NCI-H2227 (cell line): ENCODE data around the gene MPND.

Experiments
- DNase-seq: peaks from one replicate; lab custom pipeline; 2025; ENCODE audit not compliant: unreplicated experiment; lab: John Stamatoyannopoulos, UW

The MPND gene

DNA sequence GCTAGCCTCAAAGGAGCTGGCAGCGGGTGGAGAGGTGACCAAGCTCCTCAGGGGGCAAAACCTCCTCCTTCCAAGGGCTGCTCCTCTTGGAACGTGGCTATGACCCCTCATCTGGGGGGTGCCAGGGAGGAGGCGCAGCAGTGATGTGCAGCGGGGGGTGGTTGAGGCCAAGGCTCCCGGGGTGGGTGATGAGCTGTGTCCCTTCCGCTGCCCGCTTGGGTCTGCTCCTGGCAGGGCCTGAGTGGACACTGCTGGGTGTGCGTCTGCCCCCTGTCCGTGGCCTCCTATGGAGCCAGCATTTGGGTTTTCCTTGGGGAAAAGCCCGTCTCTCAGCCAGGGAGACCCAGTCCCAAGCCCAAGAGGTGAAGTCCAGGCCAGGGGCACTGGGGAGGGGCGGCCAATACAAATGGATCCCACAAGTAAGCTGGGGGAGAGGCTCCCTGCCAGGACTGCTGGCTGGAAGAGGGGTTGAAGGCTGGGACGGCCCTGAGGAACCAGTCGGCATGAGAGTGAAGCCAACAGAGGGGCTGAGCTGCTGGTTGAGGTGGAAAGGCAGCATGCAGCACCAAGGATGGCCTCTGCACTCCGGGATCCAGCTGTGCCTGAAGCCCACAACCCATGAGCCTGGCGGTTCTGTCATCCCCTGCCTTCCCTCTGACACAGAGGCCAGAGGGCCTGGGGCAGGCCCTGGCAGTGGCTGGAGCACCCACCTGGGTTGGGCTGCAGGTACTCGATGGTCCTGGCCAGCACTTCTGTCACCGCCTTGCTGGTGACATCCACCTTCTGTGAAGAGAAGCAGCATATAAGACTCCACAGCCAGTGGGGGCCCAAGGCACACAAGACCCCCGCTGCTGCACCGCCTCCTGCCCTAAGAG lies 22.7 kb downstream of the MPND start:
- no peak for DNase-seq

DNA sequence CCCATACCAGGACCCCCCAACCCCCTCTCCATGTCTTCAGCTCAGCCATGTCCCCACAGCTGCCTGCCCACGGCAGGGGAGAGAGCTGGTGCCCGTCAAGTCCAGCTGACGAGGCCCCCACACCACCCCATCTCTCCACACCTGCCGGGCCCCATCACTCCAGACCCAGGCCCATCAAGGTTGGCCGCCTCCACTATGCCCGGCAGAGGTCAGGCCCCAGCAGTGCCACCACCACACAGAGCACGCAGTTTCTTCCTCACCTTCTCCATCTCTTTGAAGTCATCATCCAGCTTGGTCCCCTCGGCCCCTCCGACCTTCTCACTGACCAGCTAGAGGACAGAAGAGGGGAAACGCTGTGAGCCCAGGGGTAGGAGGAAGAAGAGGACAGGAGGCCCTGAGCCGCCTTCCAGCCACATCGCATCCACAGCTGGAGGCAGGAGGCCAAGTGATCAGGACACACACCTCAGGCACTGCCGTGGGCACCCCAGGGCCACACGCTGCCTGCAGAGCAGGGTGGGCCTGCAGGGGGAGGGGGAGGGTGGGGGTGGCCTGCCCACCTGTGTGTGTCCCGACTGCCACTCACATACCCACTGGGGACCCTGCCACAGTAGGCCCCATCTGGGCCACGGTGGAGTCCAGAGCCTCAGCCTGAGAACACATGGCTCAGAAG lies 23.4 kb downstream of the MPND start:
- DNase-seq, result no peak

DNA sequence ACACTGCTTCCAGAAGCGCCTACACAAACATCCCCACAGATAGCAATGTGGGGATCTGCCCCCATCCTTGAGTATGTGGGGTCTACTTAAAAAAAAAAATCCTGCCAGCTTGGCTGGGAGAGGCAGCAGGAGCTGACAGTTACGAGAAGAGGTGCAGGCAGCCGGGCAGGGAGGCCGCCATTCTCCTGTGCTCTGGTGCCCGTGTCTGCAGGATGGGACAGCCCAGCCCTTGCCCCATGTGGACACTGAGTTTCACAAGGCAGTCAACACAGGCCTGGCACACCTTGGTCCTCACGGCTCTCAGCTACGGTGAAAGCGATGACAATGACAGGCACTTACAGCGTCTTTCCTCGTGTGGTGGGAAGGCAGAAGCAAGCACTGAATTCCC lies 24.0 kb downstream of the MPND start:
- no peak for DNase-seq

DNA sequence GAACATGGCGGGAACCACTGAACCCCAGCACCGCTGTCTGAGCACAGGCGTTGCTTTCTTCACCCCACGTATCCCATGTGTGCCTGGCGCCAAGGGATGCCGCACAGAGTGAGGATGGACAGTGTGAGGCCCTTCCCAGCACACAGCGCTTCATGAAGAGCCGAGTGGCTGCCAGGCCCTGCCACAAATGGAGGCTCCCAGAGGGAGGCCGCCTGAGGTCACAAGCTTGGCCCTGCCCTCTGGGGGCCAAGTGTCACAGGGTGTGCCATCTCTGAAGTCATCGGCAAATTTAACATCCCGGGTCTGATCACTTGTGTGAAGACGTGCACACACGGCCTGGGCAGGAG lies 24.4 kb downstream of the MPND start:
- DNase-seq, result no peak

DNA sequence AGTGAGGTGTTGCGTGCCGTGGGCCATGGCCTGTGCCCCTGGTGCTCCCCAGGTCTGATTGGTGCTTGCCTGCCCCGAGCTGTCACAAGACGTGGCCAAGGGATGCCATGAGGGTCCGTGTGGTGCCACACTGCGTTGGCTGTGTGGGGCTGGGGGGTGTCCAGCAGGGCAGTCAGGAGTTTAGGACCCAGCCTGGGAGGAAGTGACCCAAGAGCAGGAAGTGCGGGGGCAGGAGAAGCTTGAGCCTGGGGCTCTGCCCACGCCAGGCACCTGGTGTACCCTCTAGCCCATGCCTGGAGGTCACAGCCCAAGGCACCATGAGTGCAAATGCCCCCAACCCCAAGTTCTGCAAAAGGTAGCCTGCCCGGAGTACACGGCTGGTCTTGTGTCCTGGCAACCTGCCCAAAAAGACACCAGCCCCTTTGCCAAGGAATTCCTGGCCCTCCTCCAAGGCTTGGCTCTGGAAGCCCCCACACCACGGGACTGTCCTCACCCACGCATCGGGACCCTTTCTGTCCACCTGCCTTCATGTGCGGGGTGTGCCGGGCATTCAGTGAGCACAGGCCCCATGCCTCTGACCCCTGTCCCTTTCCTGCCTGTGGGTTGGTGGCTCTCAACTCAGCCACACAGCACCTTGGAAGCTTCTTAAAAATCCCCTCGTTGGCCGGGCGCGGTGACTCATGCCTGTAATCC lies 24.9 kb downstream of the MPND start:
- DNase-seq, result no peak

DNA sequence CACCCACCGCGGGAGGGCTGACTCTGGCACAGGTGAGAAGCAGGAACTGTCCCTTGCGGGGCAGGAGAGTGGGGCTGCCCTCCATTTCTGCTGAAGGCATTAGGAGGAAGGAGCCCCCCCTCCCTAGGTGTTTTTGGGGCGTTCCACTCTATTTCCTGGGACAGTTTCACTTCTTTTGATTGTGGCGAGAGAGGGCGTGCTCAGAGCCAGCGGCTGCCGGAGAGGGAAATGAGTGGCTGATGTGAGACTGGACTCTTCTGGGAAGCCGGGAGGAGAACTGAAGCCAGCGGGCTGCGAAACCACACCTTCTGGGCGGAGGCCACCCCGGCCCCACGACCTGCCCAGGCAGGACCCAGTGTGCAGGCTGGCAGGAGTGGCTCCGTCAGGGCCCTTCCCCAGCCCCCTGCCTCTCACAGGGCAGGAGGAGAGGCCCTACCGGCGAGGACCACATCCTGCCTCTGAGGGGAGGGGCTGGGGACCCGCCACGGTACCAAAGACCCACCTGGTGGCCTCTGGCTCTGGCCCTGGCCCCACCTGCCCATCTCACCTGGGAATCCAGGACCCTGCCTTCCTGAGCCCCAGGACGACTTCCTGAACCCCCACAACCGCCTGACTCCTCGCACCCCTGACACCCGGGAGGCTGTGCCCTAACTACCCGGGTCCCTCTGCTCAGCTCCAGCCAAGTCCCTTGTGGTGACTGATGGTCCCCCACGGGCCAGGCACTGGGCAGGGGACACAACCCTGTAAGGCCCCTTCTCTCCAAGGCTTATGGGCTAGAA lies 25.9 kb downstream of the MPND start:
- peak; percentile 23 for DNase-seq

DNA sequence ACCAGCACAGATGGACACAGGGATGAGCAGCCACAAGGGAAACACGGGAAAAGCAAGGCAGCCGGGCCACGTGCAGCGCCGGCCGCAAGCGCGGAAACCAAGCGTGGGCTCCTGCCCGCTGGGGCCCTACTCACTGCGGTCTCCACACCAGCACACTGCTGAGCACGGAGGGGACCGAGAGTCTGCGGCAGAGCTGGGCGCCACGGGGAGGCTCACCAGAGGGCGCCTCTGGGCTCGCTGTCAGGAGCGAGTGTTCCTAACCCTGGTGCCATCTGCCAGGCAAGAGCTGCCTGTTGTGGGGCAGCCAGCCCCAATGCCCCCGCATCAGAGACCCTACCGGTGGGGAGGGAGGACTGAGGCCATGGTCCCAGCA lies 26.5 kb downstream of the MPND start:
- no peak for DNase-seq

DNA sequence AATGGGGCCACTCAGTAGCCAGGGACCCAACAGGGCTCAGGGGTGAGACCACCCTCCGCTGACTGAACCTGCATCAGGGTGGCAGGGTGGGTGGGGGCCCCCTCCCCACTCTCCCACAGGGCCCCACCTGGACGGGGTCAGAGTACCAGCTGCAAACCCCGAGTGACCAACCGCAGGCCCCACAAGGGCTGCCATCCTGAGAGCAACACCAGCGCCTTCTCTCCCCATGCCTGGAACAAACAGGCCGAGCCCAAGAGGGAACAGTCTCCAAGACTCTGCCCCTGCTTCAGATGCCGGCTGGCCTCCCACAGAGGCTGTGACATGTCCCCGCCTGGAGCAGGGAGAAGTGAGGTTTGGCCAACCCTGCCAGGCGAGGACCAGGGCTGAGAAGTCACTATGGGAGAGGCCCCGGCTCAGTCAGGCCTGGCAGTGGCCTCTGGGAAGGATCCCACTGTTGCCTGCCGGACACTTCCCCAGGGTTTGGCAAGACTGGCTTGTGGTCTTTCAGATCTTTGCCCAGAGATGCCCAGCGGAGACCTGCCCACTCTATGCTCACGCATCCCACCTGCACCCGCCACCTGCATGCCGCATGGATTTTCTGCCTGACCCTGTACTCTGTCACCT lies 27.2 kb downstream of the MPND start:
- DNase-seq, result no peak

DNA sequence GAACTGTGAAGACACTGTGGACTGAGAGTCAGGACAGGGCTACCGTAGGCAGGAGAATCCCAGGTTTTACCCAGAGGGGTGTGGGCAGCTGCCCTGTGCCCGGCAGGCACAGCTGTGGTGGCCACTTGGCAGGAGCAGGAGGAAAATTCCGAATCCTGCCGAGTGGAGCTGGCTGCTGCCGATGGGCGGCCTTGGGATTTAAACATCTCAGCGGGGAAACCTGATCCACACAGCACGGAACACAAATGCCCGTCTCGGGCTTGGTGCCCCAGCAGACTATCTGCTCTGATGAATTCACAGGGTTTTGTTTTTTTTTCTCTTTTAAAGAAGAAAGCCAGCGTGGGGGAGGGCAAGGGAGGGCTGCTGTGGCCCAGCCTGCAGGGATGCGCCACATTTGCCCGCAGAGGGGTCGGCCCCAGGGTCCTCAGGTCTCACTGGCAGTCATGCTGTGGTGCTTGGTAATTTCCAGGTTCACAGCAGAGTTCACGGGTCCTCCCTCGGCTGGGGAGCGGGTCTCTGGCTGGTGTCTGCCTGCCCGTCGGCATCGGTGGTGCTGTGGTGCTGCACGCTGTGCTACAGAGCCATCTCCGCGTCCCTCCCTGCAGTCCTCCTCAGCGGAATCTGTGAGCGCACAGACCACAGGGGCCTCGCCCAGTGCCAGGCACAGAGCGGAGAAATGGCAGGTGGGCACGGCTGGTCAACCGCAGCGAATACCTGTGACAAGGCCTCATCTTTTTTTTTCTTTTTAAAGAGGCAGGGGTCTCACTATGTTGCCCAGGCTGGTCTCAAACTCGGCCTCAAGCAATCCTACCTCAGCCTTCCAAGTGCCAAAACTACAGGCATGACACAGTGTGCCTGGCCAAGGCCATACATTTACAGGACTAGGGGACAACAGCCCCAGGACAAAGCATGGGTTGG lies 28.1 kb downstream of the MPND start:
- DNase-seq, result peak; percentile 13

DNA sequence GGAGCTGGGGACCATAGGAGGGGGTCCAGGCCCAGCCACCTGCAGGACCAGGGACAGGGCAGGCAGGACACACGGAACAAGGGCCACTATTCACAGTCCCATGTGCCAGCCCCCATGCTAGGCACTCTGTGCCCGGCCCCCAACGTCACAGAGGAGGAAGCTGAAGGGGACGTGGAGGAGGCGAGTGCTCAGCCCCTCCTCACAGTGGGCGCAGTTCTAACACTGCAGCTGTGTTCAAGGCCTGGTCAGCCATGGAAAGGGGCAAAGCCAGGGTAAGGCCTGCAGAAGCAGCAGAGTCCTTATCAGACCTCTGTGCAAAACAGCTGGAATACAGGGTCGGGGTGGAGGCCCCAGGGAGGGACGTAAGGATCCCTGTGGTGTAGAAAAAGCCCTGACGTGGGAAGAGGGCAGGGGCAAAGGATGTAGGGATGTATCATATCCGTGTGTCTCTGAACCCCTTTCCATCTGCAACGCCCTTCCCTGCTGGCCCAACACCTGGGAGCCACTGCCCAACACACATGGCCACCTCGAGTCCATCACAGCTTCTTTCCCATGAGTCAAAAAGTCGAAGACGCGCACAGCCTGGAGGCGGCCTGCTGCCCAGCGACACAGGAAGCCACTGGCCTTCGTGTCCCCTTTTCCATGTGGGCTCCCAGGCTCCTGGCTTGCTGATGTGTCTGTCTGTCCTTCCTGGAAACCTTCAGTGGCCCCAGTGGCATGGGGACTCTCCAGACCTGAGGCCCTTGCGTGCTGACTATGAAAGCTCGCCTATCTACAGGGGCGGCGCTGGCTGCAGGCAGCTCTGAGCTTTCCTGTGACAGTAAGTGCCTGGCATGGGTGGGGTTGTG lies 29.0 kb downstream of the MPND start:
- DNase-seq, result no peak

DNA sequence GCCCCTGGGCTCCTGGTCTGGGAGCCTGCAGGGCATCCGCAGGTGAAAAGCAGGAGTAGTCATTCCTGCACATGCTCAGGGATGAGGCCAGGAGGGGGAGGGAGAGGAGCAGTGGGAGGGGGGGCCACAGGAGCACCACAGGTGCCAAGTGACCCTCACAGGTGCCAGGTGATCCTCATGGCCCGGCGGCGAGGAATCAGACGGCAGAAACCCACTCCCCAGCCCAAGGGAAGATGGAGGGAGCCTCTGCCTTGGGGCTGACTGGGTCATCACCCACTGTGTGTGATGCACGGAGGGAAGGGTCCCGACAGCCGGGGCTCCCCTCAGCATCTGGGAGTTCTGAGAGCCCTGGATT lies 29.6 kb downstream of the MPND start:
- no peak for DNase-seq

DNA sequence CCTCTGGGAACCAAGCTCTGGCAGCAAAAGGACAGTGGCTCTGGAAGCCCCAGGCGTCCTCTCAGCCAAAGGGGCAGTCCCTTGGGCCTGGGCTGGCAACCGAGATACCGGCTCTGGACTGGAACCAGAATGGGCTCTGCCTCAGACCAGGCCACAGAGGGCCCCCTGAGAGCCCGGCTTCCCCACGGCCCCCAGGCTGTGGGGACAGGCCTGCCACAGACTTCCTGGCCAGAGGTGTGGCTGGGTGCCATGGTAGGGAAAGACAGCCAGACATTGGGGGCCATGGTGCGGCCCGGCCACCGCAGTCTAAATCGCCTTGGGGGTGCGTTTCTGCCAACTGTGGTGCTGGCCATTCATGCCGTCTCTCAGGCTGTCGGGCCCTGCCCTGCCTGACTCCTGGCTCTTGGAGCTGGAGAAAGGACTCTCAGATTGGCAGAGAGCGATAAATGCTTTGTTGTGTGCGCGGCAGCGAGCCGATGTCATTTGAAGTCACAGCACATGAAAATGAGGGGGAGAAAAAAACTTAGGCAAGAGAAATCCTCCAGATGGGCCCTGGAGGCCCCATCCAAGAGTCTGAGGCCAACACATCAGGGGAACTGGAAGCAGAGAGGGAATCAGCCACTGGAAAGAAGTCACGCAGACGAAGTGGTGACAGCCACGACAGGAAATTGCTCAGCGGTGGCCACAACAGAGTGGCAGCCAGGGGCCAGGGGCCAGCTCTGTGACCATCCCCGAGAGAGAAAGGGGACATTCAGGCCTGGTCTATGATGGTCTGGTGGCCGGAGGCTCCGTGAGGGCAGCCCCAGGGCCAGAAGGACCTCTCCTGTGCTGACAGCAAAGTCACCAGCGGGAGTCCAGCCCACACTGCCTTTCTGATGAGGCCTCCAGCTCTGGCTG lies 30.5 kb downstream of the MPND start:
- DNase-seq, result no peak

DNA sequence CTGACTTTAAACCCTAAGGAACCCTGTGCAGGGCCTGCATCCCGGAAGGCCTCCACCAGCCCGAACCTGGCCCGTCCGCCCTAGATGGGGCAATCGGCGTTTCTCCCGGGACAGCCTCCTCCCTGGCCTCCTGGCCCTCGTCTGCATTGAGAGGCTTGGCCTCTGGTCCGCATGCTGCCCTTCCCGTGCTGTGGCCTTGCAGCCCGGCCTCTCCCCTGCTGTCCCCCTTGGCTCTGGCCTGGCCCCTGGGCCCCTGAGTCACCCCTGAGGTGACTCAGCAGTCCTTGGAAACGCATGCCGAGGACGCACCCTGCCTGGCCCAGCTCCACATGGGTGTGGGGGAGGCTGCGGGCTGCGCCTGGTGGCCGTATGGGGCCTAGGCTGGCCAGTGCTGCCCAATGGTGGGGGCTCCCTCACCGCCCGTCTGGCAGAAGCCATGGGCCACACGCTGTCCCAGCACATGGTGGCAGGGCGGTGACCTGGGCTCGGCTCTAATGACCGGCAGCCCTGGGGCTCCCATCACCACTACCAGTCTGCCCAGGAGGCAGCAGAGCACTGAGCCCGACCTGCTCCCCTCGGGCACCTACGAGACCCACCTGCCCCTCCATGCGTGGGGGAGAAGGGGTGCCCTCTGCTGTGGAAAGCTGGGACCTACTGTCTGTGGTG lies 31.3 kb downstream of the MPND start:
- DNase-seq, result no peak

DNA sequence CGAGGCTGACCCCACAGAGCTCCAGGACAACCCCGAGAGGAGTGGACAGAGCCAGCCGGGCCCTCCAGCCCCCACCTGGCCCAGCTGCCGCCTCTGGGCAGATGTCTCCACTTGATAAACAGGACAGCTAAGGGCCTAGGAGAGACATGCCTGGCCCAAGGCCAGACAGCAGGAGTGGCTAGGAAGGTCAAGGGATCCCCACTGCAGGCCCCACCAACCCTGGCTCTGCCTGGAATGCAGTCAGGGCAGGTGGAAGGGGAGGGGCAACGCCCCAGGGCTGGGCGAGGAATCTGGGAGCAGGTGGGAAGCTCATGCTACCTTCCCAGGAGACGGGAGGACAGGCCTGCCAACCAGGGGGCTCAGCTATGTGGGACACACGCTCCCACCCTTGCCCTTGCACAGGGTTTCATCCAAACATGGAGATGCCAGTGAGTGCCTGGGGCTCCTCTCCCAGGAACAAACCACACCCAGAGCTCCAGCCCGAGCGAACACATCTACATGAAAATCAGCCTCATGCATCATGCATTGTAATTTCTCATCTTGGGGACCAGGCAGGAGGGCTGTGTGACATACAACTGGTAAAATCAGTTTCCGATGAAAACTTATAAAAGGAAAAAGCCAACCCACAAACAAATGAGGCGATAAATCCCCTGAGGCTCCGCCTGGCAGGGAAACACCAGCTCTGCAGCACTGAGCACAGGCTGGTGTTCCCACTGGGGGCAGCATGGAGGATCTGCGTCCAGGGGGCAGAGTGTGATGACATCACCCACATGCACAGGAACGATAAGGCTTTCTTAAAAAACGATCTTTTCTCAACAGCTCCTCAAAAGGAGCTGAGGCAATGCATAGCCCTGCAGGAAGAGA lies 32.0 kb downstream of the MPND start:
- DNase-seq, result peak; percentile 56

DNA sequence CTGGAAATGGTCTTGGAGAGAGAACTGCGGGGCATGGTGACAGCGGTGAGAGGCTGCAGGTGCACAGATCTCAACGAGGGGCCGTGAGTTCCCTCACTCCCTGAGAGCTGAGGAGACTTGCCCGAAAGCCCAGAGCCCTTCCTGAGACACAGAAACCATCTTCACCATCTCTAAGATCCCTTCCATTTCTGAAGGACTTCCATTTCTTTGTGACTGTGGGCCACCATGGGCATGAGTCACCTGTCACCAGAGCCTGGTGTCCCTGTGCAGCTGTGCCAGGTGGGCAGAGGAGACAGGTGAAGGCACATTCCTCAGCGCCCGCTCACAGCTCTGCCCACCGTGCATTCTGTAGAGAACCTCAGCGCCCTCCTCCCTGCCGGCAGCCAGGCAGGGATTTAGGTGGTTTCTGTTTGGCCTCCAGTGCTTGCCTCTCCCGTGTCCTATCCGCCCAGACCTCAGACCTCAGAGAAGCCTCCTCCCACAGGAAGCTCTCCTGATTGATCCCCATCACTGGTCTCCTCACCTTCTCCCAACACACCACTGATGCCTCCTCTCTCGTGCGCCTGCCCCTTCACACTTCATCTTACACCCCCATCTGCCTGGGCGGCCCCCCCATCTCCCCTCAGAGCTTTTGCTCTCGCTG lies 32.8 kb downstream of the MPND start:
- no peak for DNase-seq

DNA sequence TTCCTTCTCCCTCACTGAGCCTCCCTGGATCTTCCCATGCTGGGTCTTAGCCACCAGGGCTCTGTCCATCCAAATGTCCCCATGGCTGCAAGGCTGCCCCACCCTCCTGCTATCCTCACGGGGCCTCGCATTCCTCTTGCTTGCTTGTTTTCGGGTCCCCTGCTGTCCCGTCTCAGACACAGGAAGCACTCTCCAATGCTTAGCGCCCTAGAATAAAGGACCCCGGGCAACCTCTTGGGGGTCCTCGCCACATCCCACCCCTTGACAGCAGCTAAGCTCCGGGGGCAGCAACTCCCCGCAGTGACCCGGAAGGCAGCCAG lies 33.3 kb downstream of the MPND start:
- DNase-seq, result no peak
